Activated CD8-positive, alpha-beta memory T cell treated with anti-CD3 and anti-CD28 coated beads, Interleukin-2, amount 10 ng/mL, durations not matched to agents 7 days and 5 days (primary cell): Measurements from ENCODE around the gene MALAT1. TPM values are rescaled to one million over a fixed set of nuclear protein-coding genes. Genes with fewer than 3 reads are reported as not detected.
"Not testable (repeated sequence)": the region's sequence is repeated elsewhere in the genome, so short reads cannot be mapped to it uniquely, and the experiment has no call there.

Experiments
- ATAC-seq: fragments of 150-1000 bp; cut with Tn5 transposase; one replicate; pipeline ENCODE4 v1.10.0; 2021; ENCODE audit warnings: moderate library complexity
- CTCF ChIA-PET: fragments of 350-600 bp; sonication (Branson Sonifier 250); formaldehyde crosslinking; loops from one replicate; lab custom pipeline; 2021; ENCODE audit warnings: antibody characterized with exemption; lab: Charles Lee
- DNase-seq: peaks from one replicate; pipeline ENCODE4 v3.0.0-alpha.2; 2020
- H3K27ac Mint-ChIP-seq: one replicate; pipeline ENCODE4 v1.8.0; 2021; ENCODE audit warnings: mild to moderate bottlenecking, mixed read lengths
- H3K27me3 Mint-ChIP-seq: one replicate; pipeline ENCODE4 v1.8.0; 2021; ENCODE audit warnings: mixed read lengths
- H3K36me3 Mint-ChIP-seq: one replicate; pipeline ENCODE4 v1.8.0; 2021; ENCODE audit warnings: mild to moderate bottlenecking, mixed read lengths
- H3K4me1 Mint-ChIP-seq: one replicate; pipeline ENCODE4 v1.8.0; 2021; ENCODE audit warnings: mixed read lengths
- H3K4me3 Mint-ChIP-seq: one replicate; pipeline ENCODE4 v1.8.0; 2021; ENCODE audit warnings: mild to moderate bottlenecking, moderate library complexity, mixed read lengths
- H3K9me3 Mint-ChIP-seq: one replicate; pipeline ENCODE4 v1.8.0; 2022; ENCODE audit warnings: low read depth, mixed read lengths
- total RNA-seq, 2 experiments: library from RNA; stranded (reverse); gene quantifications; one replicate each; pipeline ENCODE4 v1.2.3, GENCODE V29; 2021

The MALAT1 gene
- 1,000 to 10,000 TPM; 4,026 to 5,234 TPM for total RNA-seq

DNA sequence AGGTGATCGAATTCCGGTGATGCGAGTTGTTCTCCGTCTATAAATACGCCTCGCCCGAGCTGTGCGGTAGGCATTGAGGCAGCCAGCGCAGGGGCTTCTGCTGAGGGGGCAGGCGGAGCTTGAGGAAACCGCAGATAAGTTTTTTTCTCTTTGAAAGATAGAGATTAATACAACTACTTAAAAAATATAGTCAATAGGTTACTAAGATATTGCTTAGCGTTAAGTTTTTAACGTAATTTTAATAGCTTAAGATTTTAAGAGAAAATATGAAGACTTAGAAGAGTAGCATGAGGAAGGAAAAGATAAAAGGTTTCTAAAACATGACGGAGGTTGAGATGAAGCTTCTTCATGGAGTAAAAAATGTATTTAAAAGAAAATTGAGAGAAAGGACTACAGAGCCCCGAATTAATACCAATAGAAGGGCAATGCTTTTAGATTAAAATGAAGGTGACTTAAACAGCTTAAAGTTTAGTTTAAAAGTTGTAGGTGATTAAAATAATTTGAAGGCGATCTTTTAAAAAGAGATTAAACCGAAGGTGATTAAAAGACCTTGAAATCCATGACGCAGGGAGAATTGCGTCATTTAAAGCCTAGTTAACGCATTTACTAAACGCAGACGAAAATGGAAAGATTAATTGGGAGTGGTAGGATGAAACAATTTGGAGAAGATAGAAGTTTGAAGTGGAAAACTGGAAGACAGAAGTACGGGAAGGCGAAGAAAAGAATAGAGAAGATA lies at the start of gene MALAT1:
MALAT1 (plus strand) TSS at position 69 of the 736 bp plus-strand sequence.
- H3K36me3 Mint-ChIP-seq: peaks cover 9% of the 10 kb centered on the region
- ATAC-seq (peak; percentile 31), DNase-seq (peak; percentile 96)
- H3K4me3 Mint-ChIP-seq: no peak within 1 kb of the TSS
- peaks cover 31% of the 10 kb centered on the region for H3K4me1 Mint-ChIP-seq
- no peaks in the 10 kb centered on the region for H3K9me3 Mint-ChIP-seq
- CTCF ChIA-PET: interaction anchor here (0.6 to 19.1 kb wide), 9 partner anchors 8 to 361 kb away, joined by 3 to 489 read pairs (median 11); partner anchors contain the start of gene NEAT1
- peaks cover 6% of the 10 kb centered on the region for H3K27me3 Mint-ChIP-seq
- H3K27ac Mint-ChIP-seq: no peak within 1 kb of the TSS

DNA sequence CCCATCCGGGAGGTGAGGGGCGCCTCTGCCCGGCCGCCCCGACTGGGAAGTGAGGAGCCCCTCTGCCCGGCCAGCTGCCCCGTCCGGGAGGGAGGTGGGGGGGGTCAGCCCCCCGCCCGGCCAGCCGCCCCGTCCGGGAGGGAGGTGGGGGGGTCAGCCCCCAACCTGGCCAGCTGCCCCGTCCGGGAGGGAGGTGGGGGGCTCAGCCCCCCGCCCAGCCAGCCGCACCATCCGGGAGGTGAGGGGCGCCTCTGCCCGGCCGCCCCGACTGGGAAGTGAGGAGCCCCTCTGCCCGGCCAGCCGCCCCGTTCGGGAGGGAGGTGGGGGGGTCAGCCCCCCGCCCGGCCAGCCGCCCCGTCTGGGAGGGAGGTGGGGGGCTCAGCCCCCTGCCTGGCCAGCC lies 47.5 kb upstream of the MALAT1 start:
- H3K4me3 Mint-ChIP-seq: not testable (repeated sequence)

DNA sequence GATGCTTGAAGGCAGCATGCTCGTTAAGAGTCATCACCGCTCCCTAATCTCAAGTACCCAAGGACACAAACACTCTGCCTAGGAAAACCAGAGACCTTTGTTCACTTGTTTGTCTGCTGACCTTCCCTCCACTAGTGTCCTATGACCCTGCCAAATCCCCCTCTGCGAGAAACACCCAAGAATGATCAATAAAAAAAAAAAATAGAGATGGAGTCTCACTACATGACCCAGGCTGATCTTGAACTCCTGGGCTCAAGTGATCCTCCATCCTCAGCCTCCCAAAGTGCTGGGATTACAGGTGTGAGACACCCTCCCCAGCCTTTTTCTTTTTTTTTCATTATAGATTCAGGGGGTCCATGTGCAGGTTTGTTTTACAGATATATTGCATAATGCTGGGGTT lies 46.6 kb upstream of the MALAT1 start:
- H3K9me3 Mint-ChIP-seq, DNase-seq, H3K4me3 Mint-ChIP-seq, H3K36me3 Mint-ChIP-seq, ATAC-seq, H3K27ac Mint-ChIP-seq, H3K27me3 Mint-ChIP-seq: not testable (repeated sequence)
- CTCF ChIA-PET: interaction anchor here (1.0 kb wide), 1 partner anchor 20 kb away, joined by 3 read pairs; no protein-coding TSS in a partner anchor
- peaks cover 25% of the 10 kb centered on the region for H3K4me1 Mint-ChIP-seq

More for the DNA sequence above, 47.5 kb upstream of the MALAT1 start:
- ATAC-seq, H3K9me3 Mint-ChIP-seq, H3K27ac Mint-ChIP-seq, DNase-seq, CTCF ChIA-PET, H3K36me3 Mint-ChIP-seq, H3K27me3 Mint-ChIP-seq: not testable (repeated sequence)
- peaks cover 20% of the 10 kb centered on the region for H3K4me1 Mint-ChIP-seq

DNA sequence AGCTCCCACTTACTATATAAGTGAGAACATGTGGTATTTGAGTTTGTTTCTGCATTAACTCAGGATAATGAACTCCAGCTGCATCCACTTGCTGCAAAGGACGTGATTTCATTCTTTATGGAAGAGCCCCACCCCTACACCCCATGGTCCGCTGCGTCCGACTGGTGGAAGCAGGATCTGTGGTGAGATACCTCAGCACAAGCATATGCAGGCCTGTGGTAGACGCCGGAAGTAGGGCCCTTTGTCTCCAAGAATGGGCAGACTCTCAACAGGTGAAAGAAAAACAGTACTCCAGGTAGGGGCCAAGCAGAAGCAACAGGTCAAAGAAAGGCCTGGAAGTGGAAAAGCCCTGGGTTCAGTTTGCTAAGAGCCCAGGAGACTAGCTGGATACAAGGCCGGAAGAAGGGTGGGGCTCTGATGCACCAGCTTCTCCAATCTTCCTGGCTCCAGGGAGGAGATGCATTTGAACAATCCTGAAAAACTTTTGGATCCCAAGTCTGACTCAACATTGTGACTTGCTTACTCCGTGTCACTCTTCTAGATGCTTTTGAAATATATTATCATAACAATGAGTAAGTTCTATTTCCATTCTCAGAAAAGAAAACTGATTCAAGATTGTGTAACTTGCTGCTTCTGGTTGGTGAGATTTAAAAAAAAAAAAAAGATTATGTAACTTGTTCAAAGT lies 45.9 kb upstream of the MALAT1 start:
- DNase-seq (no peak), ATAC-seq (no peak)
- H3K4me3 Mint-ChIP-seq: no peak overlapping the region
- H3K27me3 Mint-ChIP-seq: no peaks in the 10 kb centered on the region
- H3K9me3 Mint-ChIP-seq: peaks cover 1% of the 10 kb centered on the region
- peaks cover 9% of the 10 kb centered on the region for H3K36me3 Mint-ChIP-seq
- H3K4me1 Mint-ChIP-seq: peaks cover 27% of the 10 kb centered on the region
- H3K27ac Mint-ChIP-seq: no peak overlapping the region
- CTCF ChIA-PET: interaction anchor here (0.6 to 1.0 kb wide), 2 partner anchors 19 to 86 kb away, joined by 3 to 4 read pairs; no protein-coding TSS in a partner anchor

DNA sequence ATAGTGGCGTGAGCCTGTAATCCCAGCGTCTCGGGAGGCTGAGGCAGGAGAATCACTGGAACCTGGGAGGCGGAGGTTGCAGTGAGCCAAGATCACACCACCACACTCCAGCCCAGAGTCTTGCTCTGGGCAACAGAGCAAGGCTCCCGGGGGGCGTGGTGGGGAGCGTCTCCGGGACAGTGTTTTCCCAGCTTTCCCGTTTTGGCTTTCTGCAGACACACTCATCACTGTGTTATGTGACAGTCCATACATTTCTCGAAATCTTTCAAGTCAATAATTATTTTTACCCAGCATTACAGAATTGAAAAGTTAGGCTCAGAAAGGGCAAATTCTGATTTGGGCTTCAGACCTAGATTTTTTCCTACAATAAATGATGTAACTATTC lies 44.5 kb upstream of the MALAT1 start:
- no peak for ATAC-seq

DNA sequence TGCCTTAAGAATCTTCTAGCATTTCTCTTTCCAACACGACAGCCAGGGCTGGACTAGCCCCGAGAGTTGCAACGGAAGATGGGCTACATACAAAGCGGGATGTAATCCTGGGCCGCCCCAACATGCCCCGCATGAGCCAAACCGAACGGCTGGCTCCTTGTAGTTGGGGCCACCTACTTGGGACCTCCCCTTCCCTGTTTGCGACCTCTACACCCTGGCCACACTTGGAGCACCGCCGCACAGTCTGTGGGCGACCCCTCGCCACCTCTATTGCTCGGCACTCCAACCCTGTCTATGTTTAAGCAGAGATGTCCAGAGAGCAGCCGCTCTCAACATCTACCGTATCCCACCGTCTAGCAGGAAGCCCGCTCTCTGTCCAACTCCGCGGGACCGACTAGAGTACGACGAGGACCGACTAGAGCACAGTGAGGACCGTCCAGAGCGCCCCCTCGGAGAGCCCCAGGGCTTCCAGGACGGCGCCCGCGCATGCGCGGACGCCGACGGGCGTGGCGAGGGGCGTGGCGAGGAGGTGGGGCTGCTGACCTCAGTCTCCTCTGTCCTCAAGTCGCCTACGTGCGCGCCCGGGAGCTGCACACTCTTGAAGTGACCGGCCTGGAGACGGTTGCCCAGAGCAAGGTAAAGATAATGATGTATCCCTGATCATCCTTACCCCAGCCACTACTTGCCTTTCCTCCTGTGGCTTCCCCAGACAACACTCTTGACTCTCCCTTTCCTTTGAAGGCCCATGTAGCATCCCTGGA lies 44.0 kb upstream of the MALAT1 start:
- peaks cover 34% of the 10 kb centered on the region for H3K4me1 Mint-ChIP-seq
- peak overlapping the region; percentile 90 for H3K4me3 Mint-ChIP-seq
- H3K9me3 Mint-ChIP-seq: no peaks in the 10 kb centered on the region
- H3K27me3 Mint-ChIP-seq: no peaks in the 10 kb centered on the region
- ATAC-seq: peak; percentile 98
- peaks cover 7% of the 10 kb centered on the region for H3K36me3 Mint-ChIP-seq
- CTCF ChIA-PET: interaction anchor here (0.6 to 1.3 kb wide), 6 partner anchors 14 to 98 kb away, joined by 3 to 4 read pairs (median 3); no protein-coding TSS in a partner anchor
- peak overlapping the region; percentile 88 for H3K27ac Mint-ChIP-seq
- peak; percentile 92 for DNase-seq

More for the DNA sequence above, 44.5 kb upstream of the MALAT1 start:
- Mint-ChIP-seq H3K27me3 (no peaks in the 10 kb centered on the region), H3K9me3 (peaks cover 1% of the 10 kb centered on the region), H3K4me1 (peaks cover 30% of the 10 kb centered on the region), H3K27ac (peak overlapping the region; percentile 88), H3K36me3 (peaks cover 9% of the 10 kb centered on the region), H3K4me3 (peak overlapping the region; percentile 90)
- no peak for DNase-seq
- CTCF ChIA-PET: interaction anchor here (1.3 kb wide), 1 partner anchor 57 kb away, joined by 3 read pairs; no protein-coding TSS in a partner anchor

DNA sequence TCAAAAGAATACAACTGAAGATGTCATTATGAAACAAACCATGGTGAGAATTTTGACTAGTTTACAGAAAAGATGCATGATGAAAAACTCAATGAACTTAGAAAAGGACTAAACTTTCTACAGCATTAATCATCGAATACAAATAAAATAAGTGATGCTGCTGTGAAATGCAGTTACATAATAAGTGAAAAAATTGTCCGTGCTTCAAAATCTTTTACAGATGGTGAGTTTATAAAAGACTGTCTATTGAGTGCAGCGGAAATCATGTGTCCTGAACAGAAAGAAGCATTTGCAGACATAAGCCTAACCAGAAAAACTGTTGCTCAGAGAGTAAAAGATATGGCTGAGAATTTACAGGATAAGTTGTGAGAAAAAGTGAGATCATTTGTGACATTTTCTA lies 42.4 kb upstream of the MALAT1 start:
- H3K4me1 Mint-ChIP-seq: peaks cover 34% of the 10 kb centered on the region
- CTCF ChIA-PET: no interaction called here
- no peak overlapping the region for H3K27ac Mint-ChIP-seq
- no peaks in the 10 kb centered on the region for H3K27me3 Mint-ChIP-seq
- no peak for ATAC-seq
- peak overlapping the region; percentile 90 for H3K4me3 Mint-ChIP-seq
- peaks cover 7% of the 10 kb centered on the region for H3K36me3 Mint-ChIP-seq
- no peaks in the 10 kb centered on the region for H3K9me3 Mint-ChIP-seq
- DNase-seq: no peak

DNA sequence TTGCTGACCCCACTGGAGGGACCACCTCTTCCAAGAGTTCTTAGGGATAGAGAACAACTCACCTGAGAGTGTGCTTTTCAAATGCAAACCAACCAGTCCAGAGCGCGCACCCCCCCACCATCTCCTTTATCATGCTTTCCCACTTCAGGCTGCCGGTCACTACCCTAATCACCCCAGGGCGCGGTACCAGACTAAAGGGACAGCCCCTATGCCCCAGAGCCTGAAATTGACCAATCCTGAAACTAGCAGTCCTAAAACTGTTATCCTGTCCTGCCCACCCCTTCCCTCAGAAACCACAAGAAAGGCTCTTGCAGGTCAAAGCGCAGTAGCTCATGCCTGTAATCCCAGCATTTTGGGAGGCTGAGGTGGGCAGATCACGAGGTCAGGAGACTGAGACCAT lies 39.3 kb upstream of the MALAT1 start:
- peaks cover 7% of the 10 kb centered on the region for H3K36me3 Mint-ChIP-seq
- no peak for DNase-seq
- CTCF ChIA-PET: interaction anchor here (0.7 to 1.1 kb wide), 2 partner anchors 12 to 1459 kb away, joined by 3 to 4 read pairs; no protein-coding TSS in a partner anchor
- no peak overlapping the region for H3K27ac Mint-ChIP-seq
- H3K4me3 Mint-ChIP-seq: no peak overlapping the region
- H3K9me3 Mint-ChIP-seq: no peaks in the 10 kb centered on the region
- peaks cover 28% of the 10 kb centered on the region for H3K4me1 Mint-ChIP-seq
- H3K27me3 Mint-ChIP-seq: no peaks in the 10 kb centered on the region
- ATAC-seq: no peak

DNA sequence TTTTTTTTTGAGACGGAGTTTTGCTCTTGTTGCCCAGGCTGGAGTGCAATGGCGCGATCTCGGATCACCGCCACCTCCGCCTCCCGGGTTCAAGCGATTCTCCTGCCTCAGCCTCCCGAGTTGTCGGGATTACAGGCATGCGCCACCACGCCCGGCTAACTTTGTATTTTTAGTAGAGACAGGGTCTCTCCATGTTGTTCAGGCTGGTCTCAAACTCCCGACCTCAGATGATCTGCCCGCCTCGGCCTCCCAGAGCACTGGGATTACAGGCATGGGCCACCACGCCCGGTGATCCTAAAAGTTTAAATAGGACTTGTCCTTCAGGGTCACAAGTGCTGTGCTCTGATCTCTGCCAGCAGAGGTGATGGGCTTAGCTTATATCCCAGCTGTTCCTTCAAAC lies 33.4 kb upstream of the MALAT1 start:
- not testable (repeated sequence) for H3K27me3 Mint-ChIP-seq, H3K9me3 Mint-ChIP-seq, DNase-seq, H3K27ac Mint-ChIP-seq, ATAC-seq, H3K36me3 Mint-ChIP-seq, H3K4me3 Mint-ChIP-seq
- CTCF ChIA-PET: interaction anchor here (1.0 to 3.7 kb wide), 4 partner anchors 14 to 123 kb away, joined by 3 to 19 read pairs (median 3); no protein-coding TSS in a partner anchor
- H3K4me1 Mint-ChIP-seq: peaks cover 13% of the 10 kb centered on the region

DNA sequence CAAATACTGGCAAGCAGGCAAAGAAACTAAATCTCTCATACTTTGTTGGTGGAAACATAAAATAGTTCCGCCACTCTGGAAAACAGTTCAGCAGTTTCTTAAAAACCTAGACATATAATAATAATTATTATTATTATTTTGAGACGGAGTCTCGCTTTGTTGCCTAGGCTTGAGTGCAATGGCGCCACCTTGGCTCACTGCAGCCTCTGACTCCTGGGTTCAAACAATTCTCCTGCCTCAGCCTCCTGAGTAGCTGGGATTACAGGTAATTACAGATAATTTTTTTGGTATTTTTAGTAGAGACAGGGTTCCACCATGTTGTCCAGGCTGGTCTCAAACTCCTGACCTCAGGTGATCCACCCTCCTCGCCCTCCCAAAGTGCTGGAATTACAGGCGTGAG lies 31.5 kb upstream of the MALAT1 start:
- not testable (repeated sequence) for ATAC-seq, H3K9me3 Mint-ChIP-seq, DNase-seq, H3K36me3 Mint-ChIP-seq, H3K27me3 Mint-ChIP-seq, H3K27ac Mint-ChIP-seq, H3K4me3 Mint-ChIP-seq
- CTCF ChIA-PET: interaction anchor here (0.7 to 5.8 kb wide), 2 partner anchors 42 to 50 kb away, joined by 3 to 80 read pairs; no protein-coding TSS in a partner anchor
- peaks cover 27% of the 10 kb centered on the region for H3K4me1 Mint-ChIP-seq

DNA sequence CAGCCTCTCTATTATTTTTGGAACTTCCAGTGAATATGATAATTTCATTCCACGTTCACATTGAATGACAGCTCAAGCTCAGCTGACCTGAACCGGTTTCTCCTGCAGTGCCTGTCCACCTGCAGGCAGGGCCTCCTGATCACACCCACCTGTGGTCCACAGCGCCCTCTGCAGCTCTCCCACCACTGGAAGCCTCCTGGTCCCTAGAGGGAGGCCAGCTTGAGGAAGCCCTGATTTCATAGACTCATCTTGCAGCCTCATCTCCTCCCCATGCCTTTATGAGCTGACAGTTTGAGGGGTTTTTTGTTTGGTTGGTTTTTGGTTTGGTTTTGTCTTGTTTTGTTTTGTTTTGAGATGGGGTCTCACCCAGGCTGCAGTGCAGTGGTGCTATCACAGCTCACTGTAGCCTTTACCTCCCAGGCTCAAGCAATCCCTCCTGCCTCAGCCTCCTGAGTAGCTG lies 29.9 kb upstream of the MALAT1 start:
- H3K27me3 Mint-ChIP-seq: no peaks in the 10 kb centered on the region
- peak; percentile 45 for ATAC-seq
- no peak overlapping the region for H3K27ac Mint-ChIP-seq
- H3K4me3 Mint-ChIP-seq: no peak overlapping the region
- no peaks in the 10 kb centered on the region for H3K36me3 Mint-ChIP-seq
- CTCF ChIA-PET: interaction anchor here (0.7 to 5.8 kb wide), 21 partner anchors 8 to 137 kb away, joined by 3 to 80 read pairs (median 3); partner anchors contain the start of gene FRMD8
- H3K4me1 Mint-ChIP-seq: peaks cover 27% of the 10 kb centered on the region
- H3K9me3 Mint-ChIP-seq: no peaks in the 10 kb centered on the region
- peak; percentile 85 for DNase-seq

DNA sequence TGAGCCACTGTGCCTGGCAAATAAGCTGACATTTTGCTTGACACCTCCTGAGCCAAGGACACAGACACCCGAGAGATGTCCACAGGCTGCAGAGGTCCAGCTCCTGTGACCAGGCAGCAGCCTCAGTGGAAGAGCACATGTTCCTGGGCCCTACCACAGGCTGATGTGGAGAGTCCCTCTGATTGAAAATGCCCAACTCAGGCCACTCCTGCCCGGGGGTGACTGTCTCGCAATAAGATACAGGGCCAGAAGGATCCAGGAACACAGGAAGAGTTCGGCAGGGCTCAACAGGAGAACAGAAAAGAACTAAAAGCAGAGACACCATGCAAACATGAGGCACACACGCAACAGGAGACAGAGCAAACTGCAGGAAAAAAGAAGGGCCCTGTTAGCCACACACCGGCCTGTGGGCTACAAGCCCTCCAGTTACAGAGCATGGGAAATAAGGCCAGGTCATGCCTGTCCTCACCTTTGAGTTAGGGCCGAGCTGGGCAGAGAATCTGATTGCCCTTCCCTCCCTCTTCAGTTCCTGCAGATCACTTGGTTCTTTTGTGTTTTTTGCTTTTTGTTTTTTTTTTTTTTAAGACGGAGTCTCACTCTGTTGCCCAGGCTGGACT lies 28.3 kb upstream of the MALAT1 start:
- no peaks in the 10 kb centered on the region for H3K9me3 Mint-ChIP-seq
- H3K27ac Mint-ChIP-seq: peak overlapping the region; percentile 62
- H3K4me1 Mint-ChIP-seq: peaks cover 30% of the 10 kb centered on the region
- H3K27me3 Mint-ChIP-seq: no peaks in the 10 kb centered on the region
- CTCF ChIA-PET: interaction anchor here (0.9 to 5.8 kb wide), 9 partner anchors 9 to 115 kb away, joined by 3 to 80 read pairs (median 8); partner anchors contain the start of gene MALAT1
- no peaks in the 10 kb centered on the region for H3K36me3 Mint-ChIP-seq
- DNase-seq (no peak), ATAC-seq (no peak)
- no peak overlapping the region for H3K4me3 Mint-ChIP-seq
